ENCODE data around the gene RREB1.

RREB1 gene

DNA sequence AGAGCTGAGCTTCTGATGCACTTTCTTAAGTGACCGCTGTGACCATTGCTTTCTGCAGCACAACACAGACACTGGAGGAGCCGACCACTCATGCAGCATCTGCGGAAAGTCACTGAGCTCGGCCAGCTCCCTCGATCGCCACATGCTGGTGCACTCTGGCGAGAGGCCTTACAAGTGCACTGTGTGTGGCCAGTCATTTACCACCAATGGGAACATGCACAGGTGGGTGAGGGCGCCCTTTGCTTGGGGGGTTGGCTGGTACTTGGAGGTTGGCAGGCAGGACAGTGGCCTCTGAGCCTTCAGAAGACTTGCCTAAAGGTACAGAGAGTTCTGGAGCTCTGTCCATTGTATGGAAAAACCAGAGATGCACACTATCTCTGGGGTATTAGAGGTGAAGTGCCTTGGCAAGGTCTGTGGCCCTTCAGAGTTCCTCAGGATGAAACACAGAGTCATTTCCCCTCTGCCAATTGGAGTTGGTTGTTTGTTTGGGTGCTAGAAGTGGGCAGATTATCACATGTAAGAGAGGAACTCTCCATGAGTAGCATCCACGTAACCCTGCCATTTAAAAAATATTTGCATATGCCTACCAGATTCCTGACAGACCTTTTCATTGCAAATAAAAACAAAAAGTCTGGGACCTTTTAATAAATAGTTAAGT, 81.5 kb downstream of the RREB1 start:
- no peak for DNase-seq (ENCODE audit: low read depth, low spot score)

DNA sequence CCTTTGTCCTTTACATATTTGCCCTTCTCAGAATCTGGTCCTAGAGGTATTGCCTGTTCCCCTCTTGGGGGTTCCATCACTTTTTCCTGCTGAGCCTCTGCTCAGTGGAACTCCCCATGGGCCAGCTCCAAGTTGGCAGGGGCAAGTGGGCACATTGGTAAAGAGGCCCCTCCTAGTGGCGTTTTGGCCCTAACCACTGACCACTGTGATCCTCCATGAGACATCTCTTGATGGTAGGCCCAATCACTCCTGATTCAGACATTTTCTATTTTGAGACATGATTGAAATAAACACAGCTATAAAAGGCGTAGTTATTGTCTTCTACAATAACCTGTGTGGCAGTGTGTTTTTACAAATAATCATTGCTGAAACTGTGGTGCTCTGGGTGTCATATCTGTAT, 83.0 kb downstream of the RREB1 start:
- DNase-seq (ENCODE audit: low read depth, low spot score), result no peak

DNA sequence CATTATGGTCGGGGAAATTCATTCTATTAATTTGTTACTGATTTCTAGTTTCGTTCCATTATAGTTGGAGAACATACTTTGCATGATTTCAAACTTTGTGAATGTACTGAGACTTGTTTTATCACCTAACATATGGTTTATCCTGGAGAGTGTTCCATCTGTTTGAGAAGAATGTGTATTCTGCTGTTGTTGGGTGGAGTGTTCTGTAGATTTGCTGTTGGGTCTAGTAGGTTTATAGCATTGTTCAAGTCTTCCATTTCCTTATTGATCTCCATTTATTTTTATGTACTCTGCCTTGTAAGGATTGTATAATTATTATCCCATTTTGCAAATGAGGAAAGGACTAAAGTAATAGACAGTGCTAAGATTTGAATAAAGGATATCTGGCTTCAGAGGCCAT, 85.4 kb downstream of the RREB1 start:
- no peak for DNase-seq (ENCODE audit: low read depth, low spot score)

DNA sequence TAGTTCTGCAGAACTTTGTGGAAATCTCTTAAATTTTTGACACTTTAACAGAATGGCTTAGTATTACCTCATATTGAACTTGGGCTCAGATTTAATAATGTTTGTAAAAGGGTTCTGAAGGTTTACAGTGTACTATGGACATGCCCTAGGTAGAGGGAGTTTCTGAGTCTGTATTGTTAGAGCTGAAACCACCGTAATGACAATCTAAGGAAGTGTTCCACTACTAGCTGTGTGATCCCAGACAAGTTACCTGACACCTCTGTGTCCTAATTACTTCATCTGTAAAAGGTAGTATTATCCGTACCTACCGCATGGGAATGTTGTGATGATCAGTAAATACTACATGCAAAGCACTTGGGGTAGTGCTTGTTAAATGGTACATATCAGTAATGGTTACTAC, 86.9 kb downstream of the RREB1 start:
- no peak for DNase-seq (ENCODE audit: low read depth, low spot score)

DNA sequence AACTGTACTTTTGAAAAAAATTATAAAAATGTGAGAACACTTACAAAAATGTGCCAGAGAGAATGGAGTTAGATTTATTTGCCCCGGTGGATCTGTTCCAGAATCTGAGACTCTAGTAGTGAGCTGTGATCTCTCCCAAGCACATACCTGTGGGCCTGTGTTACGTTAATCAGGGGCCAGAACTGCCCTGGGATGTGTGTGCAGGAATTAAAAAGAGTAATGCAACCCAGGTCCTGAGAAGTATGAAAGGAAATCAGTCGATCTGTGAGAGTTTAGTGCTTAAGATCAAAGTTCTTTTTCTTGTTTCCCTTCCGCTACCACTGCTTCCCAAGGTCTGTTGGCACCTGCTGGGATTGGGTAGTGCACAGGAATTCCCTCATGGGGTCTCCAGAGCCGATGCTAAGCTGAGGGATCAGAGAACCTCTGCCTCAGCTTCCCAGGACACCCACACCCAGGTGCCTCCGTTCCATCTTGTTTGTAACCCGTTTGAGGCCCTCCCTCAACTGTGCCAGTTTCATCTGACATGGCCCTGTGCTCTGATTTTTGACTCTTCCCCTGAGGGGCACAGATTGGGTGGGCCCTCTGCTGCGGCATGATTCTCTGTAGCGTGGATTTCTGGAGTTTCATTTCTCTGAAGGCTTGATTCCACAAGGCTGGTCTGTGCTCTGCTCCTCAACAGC, 87.7 kb downstream of the RREB1 start:
- DNase-seq (ENCODE audit: low read depth, low spot score), result no peak

DNA sequence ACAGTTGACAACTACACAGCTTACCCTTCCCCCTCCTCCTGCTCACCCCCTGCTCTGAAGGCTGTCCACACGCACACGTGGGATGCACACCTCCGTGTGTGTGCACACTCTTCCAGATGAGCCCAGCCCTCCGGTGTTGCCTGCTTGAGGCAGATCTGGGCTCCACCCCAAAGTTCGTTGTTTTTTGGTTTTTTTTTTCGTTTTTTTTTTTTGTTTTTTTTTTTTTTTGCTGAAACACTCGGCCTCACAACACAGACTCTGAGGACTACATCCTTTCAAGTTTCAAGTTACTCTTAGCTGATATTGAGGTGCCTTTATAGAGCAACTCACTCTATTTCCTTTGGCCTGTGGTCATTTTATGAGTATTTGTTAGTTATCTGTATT, 88.2 kb downstream of the RREB1 start:
- no peak for DNase-seq (ENCODE audit: low read depth, low spot score)

DNA sequence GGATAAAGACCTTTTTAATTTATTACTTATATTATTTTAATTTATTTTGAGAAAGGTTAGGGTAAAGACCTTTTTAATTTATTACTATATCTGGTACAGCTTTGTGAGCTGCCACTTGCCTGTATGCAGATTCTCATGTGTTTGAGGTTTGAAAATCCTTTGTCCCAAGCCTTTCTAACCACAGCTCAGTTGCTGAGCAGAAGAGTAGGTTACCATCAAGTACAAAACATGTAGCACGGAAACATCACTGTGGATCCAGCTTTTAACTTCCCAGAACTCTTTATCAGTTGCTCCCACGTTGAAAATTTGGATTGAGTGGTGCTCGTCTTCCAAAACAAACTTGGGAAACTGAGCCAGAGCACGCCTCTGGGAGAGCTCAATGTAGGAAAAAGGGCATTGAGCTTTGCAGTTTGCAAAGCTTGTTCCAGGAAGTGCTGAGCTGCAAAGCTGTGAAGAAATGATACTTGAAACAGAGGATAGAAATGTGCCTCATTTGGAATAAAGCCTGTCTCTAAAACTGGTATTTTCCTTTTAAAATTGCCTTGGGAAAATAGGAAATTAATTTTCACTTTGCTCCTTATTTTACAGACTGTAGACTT, 89.0 kb downstream of the RREB1 start:
- no peak for DNase-seq (ENCODE audit: low read depth, low spot score)

DNA sequence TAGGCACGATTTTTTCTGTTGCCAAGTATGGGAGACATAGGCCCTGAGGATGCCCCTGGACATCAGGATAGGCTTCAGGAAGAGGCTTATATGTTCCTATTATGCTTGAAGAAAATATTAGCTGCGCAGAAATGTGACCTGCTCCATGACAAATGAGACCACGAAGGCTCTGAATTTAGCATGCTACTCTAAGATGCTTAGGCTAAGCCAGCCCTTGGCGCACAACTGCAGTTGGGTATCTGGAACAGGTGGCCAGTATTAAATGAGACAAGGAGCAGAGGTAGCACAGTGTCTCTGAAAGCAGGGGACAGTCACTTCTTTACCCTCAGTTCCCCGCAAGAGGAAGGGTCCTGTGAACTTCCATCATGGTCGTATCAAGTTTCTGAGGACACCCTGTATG, 90.0 kb downstream of the RREB1 start:
- DNase-seq (ENCODE audit: low read depth, low spot score), result no peak

DNA sequence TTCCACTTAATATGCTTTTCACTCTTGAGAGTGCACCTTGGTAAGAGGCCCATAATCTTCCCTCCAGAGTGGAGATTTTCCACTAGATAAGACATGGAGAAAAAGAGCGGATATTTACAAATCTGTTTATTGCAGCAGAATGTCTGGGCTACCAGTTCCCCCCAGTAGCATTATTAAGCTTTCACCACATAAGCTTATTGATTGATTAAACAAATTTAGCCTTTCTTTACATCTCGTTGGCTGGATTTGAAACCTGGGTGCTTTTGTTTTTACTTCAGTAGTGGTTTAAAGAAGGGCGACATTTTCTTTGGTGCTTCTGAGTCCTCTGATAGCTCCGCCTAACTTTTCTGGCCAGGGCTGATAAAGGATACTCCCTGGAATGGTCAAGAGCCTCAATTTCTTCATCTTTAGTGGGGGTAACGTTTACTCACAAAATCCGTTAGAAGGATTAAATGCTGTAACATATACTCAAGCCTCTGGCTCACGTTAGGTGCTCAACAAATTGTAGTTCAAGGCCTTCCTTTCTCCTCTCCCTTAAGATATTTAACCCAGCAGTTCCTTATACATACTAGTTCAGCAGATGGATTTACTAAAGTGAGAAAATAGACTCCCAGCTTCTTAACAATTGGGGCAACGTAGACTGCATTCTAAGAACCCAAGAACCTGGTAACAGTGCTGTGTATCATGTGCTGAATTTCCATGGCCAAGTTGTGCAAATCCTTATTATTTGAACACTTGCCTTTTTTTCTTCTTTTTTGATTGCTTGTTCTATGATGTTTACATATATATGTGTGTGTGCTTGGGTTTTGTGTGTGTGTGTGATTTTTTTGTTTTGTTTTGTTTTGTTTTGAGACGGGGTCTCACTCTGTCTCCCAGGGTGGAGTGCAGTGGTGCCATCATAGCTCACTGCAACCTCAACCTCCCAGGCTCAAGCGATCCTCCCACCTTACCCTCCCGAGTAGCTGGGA, 91.4 kb downstream of the RREB1 start:
- DNase-seq (ENCODE audit: low read depth, low spot score), result no peak

DNA sequence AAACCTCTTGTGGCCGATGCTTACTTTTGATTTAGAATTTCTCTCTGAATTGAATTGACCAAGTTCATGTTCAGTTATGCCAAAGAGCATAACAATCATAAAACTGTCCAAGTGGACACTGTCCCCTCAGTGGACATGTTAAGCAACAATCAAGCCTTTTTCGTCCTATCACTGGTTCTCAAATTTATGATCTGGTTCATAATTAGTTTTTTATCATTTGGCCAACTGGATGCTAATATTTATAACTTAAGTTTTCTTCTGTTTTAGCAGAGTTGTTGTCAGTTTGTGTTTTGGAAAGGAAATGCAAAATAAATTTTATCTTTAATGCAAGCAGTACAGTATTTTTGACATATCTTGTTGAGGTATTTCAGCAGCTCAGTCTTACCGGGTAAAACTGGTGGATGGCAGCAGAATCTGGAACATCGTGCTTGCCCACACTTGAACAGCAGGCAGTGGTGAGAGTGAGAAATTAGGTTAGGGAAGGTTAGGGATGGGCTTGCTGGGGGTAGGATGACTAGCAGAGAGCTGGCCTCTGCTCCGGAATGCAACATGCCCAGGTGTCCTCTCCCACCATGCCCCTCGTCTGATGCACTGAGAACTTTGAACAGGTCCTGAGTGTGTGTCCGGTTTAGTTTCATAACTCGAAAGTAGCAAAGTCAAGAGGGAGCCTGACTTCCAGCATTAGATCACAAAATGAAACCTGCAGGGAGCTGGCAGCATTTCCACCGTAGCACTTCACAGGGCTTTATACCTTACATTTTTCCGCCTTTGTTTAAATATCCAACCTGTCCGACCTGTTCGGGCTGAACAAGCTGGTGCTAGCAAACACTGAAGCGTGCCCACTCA, 93.1 kb downstream of the RREB1 start:
- DNase-seq (ENCODE audit: low read depth, low spot score), result peak; percentile 32

DNA sequence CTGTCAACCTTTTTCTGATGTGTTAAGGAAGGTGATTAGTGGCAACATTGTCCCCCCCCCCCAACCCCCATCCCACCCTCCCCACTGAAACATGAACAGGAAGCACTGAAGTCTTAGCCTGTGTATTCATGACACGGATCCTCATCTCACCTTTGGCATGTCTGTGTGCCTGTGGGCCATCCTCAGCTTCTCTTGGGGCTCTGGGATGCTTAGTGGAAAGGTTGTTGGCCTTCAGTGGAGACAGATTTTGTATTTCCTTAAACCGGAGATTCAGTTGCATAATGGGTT, 93.6 kb downstream of the RREB1 start:
- no peak for DNase-seq (ENCODE audit: low read depth, low spot score)

DNA sequence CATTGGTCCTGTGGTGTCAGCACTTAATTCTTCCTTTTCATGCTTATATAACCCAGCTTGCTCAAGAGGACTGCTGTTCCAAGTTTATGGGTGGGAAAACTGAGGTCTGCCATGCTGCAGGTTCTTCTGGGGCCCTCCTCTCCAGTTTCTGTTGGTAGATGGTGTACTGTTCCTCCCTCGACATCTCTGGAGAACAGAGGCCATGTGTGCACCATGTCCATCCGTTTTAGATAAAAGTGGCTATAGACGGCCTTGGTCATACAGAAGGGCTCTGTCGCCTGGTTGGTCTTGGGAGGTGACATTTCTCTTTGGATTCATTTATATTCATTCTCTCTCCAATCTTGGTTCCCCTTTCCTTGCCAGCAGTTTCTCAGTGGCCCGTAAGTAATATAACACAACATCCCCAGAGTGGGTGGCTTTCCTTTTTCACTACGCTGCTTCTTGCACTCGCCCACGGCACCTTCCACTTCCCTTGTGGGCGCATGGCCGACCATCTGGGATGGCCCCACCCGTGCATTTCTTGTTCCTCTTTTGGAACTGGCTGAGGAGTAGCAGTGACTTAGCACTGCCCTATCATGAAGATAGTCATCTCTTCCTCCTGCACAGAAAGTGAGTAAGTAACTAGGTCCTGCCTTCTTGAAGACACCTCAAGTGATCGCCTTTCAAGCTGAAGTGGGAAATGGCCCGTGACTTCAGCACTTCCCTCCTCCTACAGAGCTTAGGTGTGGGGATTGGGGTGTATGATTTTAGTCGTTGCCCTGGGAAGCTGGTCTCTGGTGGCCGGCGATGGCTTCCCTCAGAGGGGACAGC, 94.2 kb downstream of the RREB1 start:
- DNase-seq (ENCODE audit: low read depth, low spot score), result no peak

DNA sequence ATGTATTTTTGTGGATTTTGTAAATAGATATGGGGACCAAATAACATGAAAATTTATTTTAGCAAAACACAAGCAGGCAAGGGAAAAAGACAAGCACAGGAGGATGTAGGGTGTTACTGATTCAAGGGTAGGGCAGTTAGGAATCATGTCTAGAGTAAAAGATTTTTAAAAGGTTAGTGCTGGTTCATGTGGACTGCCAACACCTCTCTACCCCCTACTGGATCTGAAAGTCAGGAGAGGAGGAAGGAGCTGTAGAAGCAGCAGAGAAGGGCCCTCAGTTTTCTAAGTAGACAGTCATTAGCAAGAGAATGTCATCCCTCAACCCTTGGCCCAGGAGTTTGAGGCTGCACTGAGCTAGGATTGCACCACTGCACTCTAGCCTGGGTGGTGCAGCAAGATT, 95.2 kb downstream of the RREB1 start:
- DNase-seq (ENCODE audit: low read depth, low spot score), result no peak

DNA sequence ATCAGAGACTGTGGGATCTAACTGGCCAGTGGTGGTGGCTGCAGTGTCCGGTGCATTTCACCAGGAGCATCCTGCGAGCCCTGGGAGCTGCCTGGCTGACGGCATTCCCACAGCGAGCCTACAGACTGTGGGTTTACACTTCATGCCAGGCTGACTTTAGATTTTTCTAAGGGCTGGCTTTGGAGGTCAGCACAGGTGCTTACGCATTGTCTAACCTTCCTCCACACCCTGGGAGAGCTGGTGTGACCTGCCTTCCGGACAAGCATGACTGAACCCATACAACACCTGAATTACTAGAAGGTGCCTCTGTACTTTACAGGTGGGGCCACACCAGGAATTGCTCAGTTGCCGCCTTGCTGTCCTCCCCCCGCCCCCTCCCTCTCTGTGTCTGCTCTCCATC, 96.2 kb downstream of the RREB1 start:
- no peak for DNase-seq (ENCODE audit: low read depth, low spot score)

DNA sequence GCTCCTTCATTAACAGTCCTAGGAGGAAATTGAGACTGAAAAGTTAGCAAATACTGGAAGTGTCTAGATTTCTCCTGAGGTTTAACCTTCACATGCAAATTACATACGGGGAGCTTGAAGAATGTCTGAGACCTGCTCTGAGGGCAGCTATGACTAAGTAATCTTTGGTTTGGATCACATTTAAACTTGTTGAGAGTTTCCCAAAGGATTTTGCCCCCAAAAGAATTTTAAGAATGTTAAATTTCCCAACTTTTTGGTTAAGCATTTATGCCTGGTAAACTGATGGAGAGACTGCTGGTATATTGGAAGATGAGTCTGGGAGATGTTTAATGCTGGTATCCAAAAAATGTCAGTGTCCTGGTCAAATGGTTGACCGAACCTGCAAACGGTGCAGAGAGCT, 97.0 kb downstream of the RREB1 start:
- no peak for DNase-seq (ENCODE audit: low read depth, low spot score)

DNA sequence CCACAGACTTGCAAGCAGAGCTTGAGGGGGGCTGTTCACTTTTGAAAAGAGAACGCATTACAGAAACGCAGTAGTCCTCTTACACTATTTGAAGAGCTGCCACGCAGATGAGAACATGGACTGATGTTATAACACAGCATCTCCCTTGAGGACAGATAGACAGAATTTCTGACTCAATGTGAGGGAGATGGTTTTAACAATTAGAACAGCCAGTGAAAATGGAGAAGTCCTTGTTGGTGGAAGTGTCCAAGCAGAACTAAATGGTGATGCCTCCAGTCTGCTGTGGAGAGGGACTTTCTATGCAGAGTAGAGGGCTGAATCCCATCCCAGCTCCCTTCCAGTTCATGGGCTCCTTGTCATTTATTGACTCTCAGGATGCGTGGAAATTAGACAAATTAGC, 100.0 kb downstream of the RREB1 start:
- DNase-seq (ENCODE audit: low read depth, low spot score), result no peak

DNA sequence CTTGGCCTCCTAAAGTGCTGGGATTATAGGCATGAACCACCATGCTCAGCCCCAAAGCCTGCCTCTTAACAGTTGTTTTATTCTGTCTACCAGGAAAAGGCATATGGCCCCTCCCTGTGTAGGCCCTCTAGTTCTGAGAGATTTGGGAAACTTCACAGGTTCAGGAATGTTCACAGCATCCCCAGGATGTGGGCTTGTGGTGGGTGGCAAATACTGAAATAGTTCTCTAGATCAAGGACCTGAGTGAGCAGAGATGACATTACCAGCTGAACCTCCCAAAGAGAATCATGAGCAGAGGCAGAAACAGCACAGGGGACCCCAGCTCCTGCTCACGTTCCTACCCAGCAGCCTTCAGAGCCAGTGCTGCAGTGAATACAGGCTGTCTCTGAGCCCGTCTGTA, 105.7 kb downstream of the RREB1 start:
- no peak for DNase-seq (ENCODE audit: low read depth, low spot score)

DNA sequence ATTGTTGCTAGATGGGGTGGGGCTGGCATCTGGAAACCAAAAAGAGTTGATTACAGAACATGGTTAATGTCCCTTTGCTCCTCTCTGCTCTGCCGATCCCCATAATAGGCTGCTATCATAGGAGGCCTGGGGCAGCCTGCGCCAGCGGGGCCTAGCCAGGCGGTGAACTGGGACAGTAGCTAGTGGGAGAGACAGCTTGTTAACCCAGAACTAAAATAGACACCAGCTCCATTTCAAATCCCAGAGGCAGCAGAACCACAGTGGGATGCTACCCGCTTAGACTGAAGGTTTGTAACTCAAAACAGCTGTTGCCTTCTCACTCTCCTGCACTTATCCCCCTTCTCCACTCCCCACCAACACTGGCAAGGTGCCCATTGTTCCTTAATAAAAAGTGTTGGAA, 106.7 kb downstream of the RREB1 start:
- no peak for DNase-seq (ENCODE audit: low read depth, low spot score)

DNA sequence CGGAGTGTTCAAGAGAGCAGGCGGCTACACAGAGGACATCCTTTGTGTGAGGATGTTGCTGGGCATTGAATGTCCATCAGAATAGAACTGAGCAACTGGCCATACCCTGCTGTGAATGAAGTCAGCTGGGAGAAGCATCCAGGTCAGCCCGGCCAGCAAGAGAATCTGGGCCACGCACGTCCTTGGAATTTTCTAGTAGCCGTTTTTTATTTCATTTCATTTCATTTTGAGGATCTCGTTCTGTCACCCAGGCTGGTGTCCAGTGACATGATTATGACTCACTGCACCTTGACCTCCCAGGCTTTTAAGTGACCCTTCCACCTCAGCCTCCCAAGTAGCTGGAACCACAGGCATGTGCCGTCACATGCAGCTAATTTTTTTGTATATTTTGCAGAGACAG, 107.4 kb downstream of the RREB1 start:
- DNase-seq (ENCODE audit: low read depth, low spot score), result no peak

DNA sequence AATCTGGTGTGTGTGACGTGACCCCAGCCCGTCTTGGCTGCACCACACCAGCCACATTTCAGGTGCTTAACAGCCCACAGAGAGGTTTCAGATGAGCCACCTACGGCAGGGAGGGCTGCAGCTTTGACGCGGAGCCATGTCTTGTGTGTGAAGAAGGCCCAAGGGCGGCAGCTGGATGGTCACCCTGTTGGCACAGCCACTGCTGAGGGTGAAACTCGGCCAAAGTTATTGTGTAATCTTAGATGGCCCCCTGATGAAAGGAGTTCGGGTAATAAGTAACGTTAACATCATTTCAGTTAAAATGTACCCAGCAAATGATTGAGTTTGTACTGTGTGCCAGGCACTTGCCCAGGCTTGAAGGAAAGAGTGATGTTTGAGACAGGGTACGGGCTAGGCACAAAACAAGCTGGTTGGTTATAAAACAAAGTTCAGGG, 108.1 kb downstream of the RREB1 start:
- no peak for DNase-seq (ENCODE audit: low read depth, low spot score)
